OCI-LY1 (cell line): Measurements from ENCODE around the gene DNAJB12.

Source experiments
- H2AFZ ChIP-seq: fragments of 200-600 bp; sonication (generic), shearing (Covaris generic); 2 replicates; pipeline ENCODE4 v1.6.0; 2014; ENCODE audit warnings: antibody characterized with exemption, mild to moderate bottlenecking, low read length
- H3F3A ChIP-seq: fragments of 200-600 bp; sonication (generic), shearing (Covaris generic); 2 replicates; pipeline ENCODE4 v1.6.0; 2014; ENCODE audit warnings: mild to moderate bottlenecking, antibody characterized with exemption, low read length, moderate library complexity; ENCODE audit not compliant: insufficient read depth
- H3K27ac ChIP-seq: fragments of 200-600 bp; sonication (generic); 2 replicates; pipeline ENCODE4 v1.5.1; 2014; ENCODE audit warnings: low read length, mixed run types, mild to moderate bottlenecking, low read depth; ENCODE audit not compliant: poor library complexity, severe bottlenecking
- H3K27me3 ChIP-seq: fragments of 200-600 bp; sonication (generic); 2 replicates; pipeline ENCODE4 v1.6.0; 2014; ENCODE audit warnings: antibody characterized with exemption, mild to moderate bottlenecking, low read length, moderate library complexity; ENCODE audit not compliant: insufficient read depth
- H3K36me3 ChIP-seq: fragments of 200-600 bp; sonication (generic); 2 replicates; pipeline ENCODE4 v1.6.1; 2014; ENCODE audit warnings: mild to moderate bottlenecking, antibody characterized with exemption, low read length, moderate library complexity, mixed read lengths; ENCODE audit not compliant: insufficient read depth
- H3K4me1 ChIP-seq: fragments of 200-600 bp; sonication (generic); 2 replicates; pipeline ENCODE4 v1.5.1; 2014; ENCODE audit warnings: mild to moderate bottlenecking, low read length, moderate library complexity; ENCODE audit not compliant: insufficient read depth, severe bottlenecking
- H3K4me2 ChIP-seq: fragments of 200-600 bp; sonication (generic), shearing (Covaris generic); 2 replicates; pipeline ENCODE4 v1.6.1; 2014; ENCODE audit warnings: low read length
- H3K4me3 ChIP-seq: fragments of 200-600 bp; sonication (generic); 2 replicates; pipeline ENCODE4 v1.5.1; 2014; ENCODE audit warnings: low read length, low read depth, mild to moderate bottlenecking, mixed read lengths; ENCODE audit not compliant: poor library complexity, severe bottlenecking
- H3K79me2 ChIP-seq: fragments of 200-600 bp; shearing (Covaris generic); 2 replicates; pipeline ENCODE4 v1.6.1; 2016; ENCODE audit warnings: mixed run types, low read length, mixed read lengths; ENCODE audit not compliant: insufficient read depth
- H3K9ac ChIP-seq: fragments of 200-600 bp; sonication (generic), shearing (Covaris generic); 2 replicates; pipeline ENCODE4 v1.6.1; 2014; ENCODE audit warnings: mild to moderate bottlenecking, low read length, mixed read lengths
- H3K9me2 ChIP-seq: fragments of 200-600 bp; sonication (generic), shearing (Covaris generic); 2 replicates; pipeline ENCODE4 v1.6.1; 2014; ENCODE audit warnings: low read depth, mild to moderate bottlenecking, low read length, mixed read lengths
- H3K9me3 ChIP-seq: fragments of 200-600 bp; shearing (Covaris generic); 2 replicates; pipeline ENCODE4 v1.6.1; 2014; ENCODE audit warnings: low read length, mixed read lengths
- H4K20me1 ChIP-seq: fragments of 200-600 bp; sonication (generic), shearing (Covaris generic); 2 replicates; pipeline ENCODE4 v1.6.0; 2016; ENCODE audit warnings: mild to moderate bottlenecking, low read length; ENCODE audit not compliant: insufficient read depth
- EZH2 ChIP-seq: fragments of 200-600 bp; sonication (generic), shearing (Covaris generic); IDR thresholded peaks from 2 replicates; pipeline ENCODE4 v1.8.0; 2017; ENCODE audit warnings: borderline replicate concordance, mixed run types, mild to moderate bottlenecking, antibody characterized with exemption, low read length, moderate library complexity, mixed read lengths
- TF ChIP-seq, protein P1 (sequence below): fragments of 200-600 bp; sonication (generic), shearing (Covaris generic); IDR thresholded peaks from 2 replicates; pipeline ENCODE4 v1.5.1; 2017; ENCODE audit warnings: mild to moderate bottlenecking, antibody characterized with exemption, low read length, moderate library complexity, mixed read lengths

DNAJB12 gene

DNA sequence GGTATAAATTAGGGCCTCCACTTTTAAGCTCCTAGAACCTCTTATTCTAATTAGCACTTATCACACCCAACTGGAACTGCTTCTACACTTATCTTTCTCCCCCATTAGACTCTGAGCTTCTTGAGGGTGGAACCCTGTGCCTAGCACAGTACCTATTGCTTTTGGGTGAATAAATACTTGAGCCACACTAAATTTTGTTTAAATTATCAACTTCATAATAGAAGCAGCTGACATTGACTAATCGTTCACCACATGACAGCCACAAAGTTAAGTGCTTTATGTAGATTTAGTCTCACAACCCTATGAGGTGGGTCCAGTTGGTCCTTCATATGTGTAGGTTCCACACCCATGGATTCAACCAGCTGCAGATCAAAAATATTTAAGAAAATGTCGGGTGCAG lies 36.0 kb upstream of the DNAJB12 start:
- H2AFZ ChIP-seq, result no peak overlapping the region
- no peak overlapping the region for H3K4me2 ChIP-seq
- H4K20me1 ChIP-seq, result no peaks in the 10 kb centered on the region

GRCh38 chr10:72389716-72390115 lies 35.0 kb upstream of the DNAJB12 start:
- Histone ChIP-seq H3K4me2 (no peak overlapping the region), H3K4me1 (peaks cover 7% of the 10 kb centered on the region), H3K27me3 (no peaks in the 10 kb centered on the region), H3F3A (no peaks in the 10 kb centered on the region), H3K9me3 (no peaks in the 10 kb centered on the region), H3K4me3 (no peak overlapping the region), H3K36me3 (no peaks in the 10 kb centered on the region), H4K20me1 (no peaks in the 10 kb centered on the region), H3K27ac (no peak overlapping the region), H3K79me2 (no peaks in the 10 kb centered on the region), H3K9me2 (no peaks in the 10 kb centered on the region), H2AFZ (no peak overlapping the region), H3K9ac (no peak overlapping the region)
- TF ChIP-seq EZH2, result no peak
- TF ChIP-seq, protein P1, sequence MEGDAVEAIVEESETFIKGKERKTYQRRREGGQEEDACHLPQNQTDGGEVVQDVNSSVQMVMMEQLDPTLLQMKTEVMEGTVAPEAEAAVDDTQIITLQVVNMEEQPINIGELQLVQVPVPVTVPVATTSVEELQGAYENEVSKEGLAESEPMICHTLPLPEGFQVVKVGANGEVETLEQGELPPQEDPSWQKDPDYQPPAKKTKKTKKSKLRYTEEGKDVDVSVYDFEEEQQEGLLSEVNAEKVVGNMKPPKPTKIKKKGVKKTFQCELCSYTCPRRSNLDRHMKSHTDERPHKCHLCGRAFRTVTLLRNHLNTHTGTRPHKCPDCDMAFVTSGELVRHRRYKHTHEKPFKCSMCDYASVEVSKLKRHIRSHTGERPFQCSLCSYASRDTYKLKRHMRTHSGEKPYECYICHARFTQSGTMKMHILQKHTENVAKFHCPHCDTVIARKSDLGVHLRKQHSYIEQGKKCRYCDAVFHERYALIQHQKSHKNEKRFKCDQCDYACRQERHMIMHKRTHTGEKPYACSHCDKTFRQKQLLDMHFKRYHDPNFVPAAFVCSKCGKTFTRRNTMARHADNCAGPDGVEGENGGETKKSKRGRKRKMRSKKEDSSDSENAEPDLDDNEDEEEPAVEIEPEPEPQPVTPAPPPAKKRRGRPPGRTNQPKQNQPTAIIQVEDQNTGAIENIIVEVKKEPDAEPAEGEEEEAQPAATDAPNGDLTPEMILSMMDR, result no peak

More for the DNA sequence above, 36.0 kb upstream of the DNAJB12 start:
- Histone ChIP-seq H3K36me3 (no peaks in the 10 kb centered on the region), H3K4me1 (no peaks in the 10 kb centered on the region), H3F3A (no peaks in the 10 kb centered on the region), H3K27me3 (no peaks in the 10 kb centered on the region), H3K9me2 (no peaks in the 10 kb centered on the region), H3K9ac (no peak overlapping the region), H3K27ac (no peak overlapping the region), H3K79me2 (no peaks in the 10 kb centered on the region), H3K4me3 (no peak overlapping the region), H3K9me3 (no peaks in the 10 kb centered on the region)
- TF ChIP-seq, protein P1, result no peak
- TF ChIP-seq EZH2, result no peak

DNA sequence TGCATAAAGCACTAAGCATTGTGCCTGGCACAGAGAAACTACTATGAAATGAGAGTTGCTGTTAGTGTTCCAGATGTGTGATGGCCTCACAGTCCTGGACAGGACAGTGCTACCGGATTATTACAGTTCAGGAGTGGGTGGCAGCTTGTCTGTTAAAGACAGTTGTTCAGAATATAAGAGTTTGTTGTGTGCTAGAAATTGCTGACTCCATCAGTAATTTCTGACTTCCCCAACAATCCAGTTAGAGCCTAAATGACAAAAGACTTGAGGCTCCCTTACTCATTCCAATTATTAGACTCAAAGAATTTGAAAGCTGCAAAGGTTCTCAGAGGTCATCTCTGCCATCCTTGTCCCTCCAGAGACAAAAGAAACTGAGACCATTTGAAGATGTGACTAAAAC lies 34.3 kb upstream of the DNAJB12 start:
- Histone ChIP-seq H3K4me3 (no peak overlapping the region), H3K9ac (no peak overlapping the region), H3K9me2 (no peaks in the 10 kb centered on the region), H3K27ac (no peak overlapping the region), H2AFZ (no peak overlapping the region), H4K20me1 (no peaks in the 10 kb centered on the region), H3F3A (no peaks in the 10 kb centered on the region), H3K4me2 (no peak overlapping the region), H3K36me3 (no peaks in the 10 kb centered on the region), H3K79me2 (no peaks in the 10 kb centered on the region), H3K4me1 (peaks cover 8% of the 10 kb centered on the region), H3K27me3 (no peaks in the 10 kb centered on the region), H3K9me3 (no peaks in the 10 kb centered on the region)
- no peak for TF ChIP-seq EZH2
- TF ChIP-seq, protein P1, result no peak
